HS-27A (cell line): ENCODE results near the gene BTN3A1.
"Not testable (repeated sequence)": the region's sequence is repeated elsewhere in the genome, so short reads cannot be mapped to it uniquely, and the experiment has no call there.

Experiments
- DNase-seq: peaks from one replicate; pipeline ENCODE4 v3.0.0-alpha.2; 2012; ENCODE audit warnings: low read depth, missing footprints

BTN3A1 gene

GRCh38 chr6:26401987-26402658, at the start of gene BTN3A1:
BTN3A1 (plus strand) TSS chr6:26402275; CDS start chr6:26405564, 3,289 bp downstream.
- DNase-seq: no peak

GRCh38 chr6:26352315-26352714, 49.8 kb upstream of the BTN3A1 start:
- no peak for DNase-seq

GRCh38 chr6:26354162-26354561, 47.9 kb upstream of the BTN3A1 start:
- no peak for DNase-seq

GRCh38 chr6:26355366-26355765, 46.7 kb upstream of the BTN3A1 start:
- DNase-seq: no peak

- DNase-seq: not testable (repeated sequence)
These were observed 44.5 kb upstream of the BTN3A1 start for GRCh38 chr6:26357543-26357942.

- DNase-seq: no peak
These were observed 43.5 kb upstream of the BTN3A1 start for GRCh38 chr6:26358511-26358981.

GRCh38 chr6:26359765-26360164, 42.3 kb upstream of the BTN3A1 start:
- no peak for DNase-seq

GRCh38 chr6:26360451-26361416, 41.3 kb upstream of the BTN3A1 start:
- DNase-seq: no peak

- no peak for DNase-seq
These were observed 40.5 kb upstream of the BTN3A1 start for GRCh38 chr6:26361544-26361943.

- DNase-seq: no peak
These were observed 39.8 kb upstream of the BTN3A1 start for GRCh38 chr6:26362093-26362835.

- DNase-seq: no peak
These were observed 39.2 kb upstream of the BTN3A1 start for GRCh38 chr6:26362836-26363220.

GRCh38 chr6:26363882-26364701, 38.0 kb upstream of the BTN3A1 start:
- no peak for DNase-seq

- DNase-seq: no peak
These were observed 36.5 kb upstream of the BTN3A1 start for GRCh38 chr6:26365633-26365995.

GRCh38 chr6:26366504-26366903, 35.6 kb upstream of the BTN3A1 start:
- DNase-seq: no peak

- DNase-seq: no peak
These were observed 35.0 kb upstream of the BTN3A1 start for GRCh38 chr6:26367114-26367513.

- DNase-seq: not testable (repeated sequence)
These were observed 30.3 kb upstream of the BTN3A1 start for GRCh38 chr6:26371813-26372212.

- DNase-seq: no peak
These were observed 29.5 kb upstream of the BTN3A1 start for GRCh38 chr6:26372308-26373144.

GRCh38 chr6:26375270-26375669, 26.8 kb upstream of the BTN3A1 start:
- DNase-seq: no peak

- DNase-seq: no peak
These were observed 24.4 kb upstream of the BTN3A1 start for GRCh38 chr6:26377719-26378118.

- DNase-seq: not testable (repeated sequence)
These were observed 23.9 kb upstream of the BTN3A1 start for GRCh38 chr6:26378143-26378542.

GRCh38 chr6:26379292-26379691, 22.8 kb upstream of the BTN3A1 start:
- DNase-seq: no peak
